MG63 (cell line): ENCODE data around the gene BAG1. TPM values are rescaled to one million over a fixed set of nuclear protein-coding genes. Genes with fewer than 3 reads are reported as not detected.
A peak's percentile ranks its signal among the peaks of the same experiment; 100 is the strongest.

Source experiments
- DNase-seq: peaks from one replicate; pipeline ENCODE4 v3.0.0-alpha.2; 2020
- H3K27me3 ChIP-seq: fragments of 250-450 bp; sonication (Bioruptor Pico); 2 replicates; pipeline ENCODE4 v1.5.1; 2020; ENCODE audit warnings: mild to moderate bottlenecking, moderate library complexity
- H3K36me3 ChIP-seq: fragments of 250-450 bp; sonication (Bioruptor Pico); 2 replicates; pipeline ENCODE4 v1.5.1; 2020; ENCODE audit warnings: mild to moderate bottlenecking, moderate library complexity
- H3K4me3 ChIP-seq: fragments of 250-450 bp; sonication (Bioruptor Pico); 2 replicates; pipeline ENCODE4 v1.5.1; 2020; ENCODE audit warnings: mild to moderate bottlenecking, moderate library complexity
- H3K9me3 ChIP-seq: fragments of 250-450 bp; sonication (Bioruptor Pico); 2 replicates; pipeline ENCODE4 v1.5.1; 2020; ENCODE audit warnings: mild to moderate bottlenecking, moderate library complexity
- total RNA-seq: library from RNA; depleted of rRNA; stranded (reverse); fragments of >200 nt; shearing (Covaris generic); gene quantifications from 2 replicates; pipeline ENCODE4 v1.2.3, GENCODE V29; 2014; ENCODE audit warnings: low replicate concordance

Gene BAG1
- total RNA-seq, 1 experiment from 2014 or later = 34.3 TPM

- Histone ChIP-seq H3K4me3 (no peak overlapping the region), H3K36me3 (peaks cover 42% of the 10 kb centered on the region), H3K27me3 (no peaks in the 10 kb centered on the region), H3K9me3 (no peaks in the 10 kb centered on the region)
- DNase-seq = no peak
Measured at GRCh38 chr9:33255471-33255870, 9.0 kb downstream of the BAG1 start.

- DNase-seq = no peak
- H3K4me3 ChIP-seq = no peak overlapping the region
- H3K36me3 ChIP-seq = peaks cover 39% of the 10 kb centered on the region
- no peaks in the 10 kb centered on the region for H3K9me3 ChIP-seq
- H3K27me3 ChIP-seq = no peaks in the 10 kb centered on the region
Measured at GRCh38 chr9:33255014-33255413, 9.5 kb downstream of the BAG1 start.

GRCh38 chr9:33254211-33254610 is 10.3 kb downstream of the BAG1 start:
- Histone ChIP-seq H3K4me3 (no peak overlapping the region), H3K9me3 (no peaks in the 10 kb centered on the region), H3K36me3 (peaks cover 31% of the 10 kb centered on the region)

GRCh38 chr9:33250458-33250995 is 14.0 kb downstream of the BAG1 start:
- peaks cover 9% of the 10 kb centered on the region for H3K36me3 ChIP-seq
- H3K4me3 ChIP-seq = no peak overlapping the region
- DNase-seq = peak; percentile 15
- H3K27me3 ChIP-seq = no peaks in the 10 kb centered on the region
- H3K9me3 ChIP-seq = no peaks in the 10 kb centered on the region

More at GRCh38 chr9:33254211-33254610, 10.3 kb downstream of the BAG1 start:
- DNase-seq = no peak
- no peaks in the 10 kb centered on the region for H3K27me3 ChIP-seq

GRCh38 chr9:33249983-33250382 is 14.5 kb downstream of the BAG1 start:
- Histone ChIP-seq H3K36me3 (peaks cover 9% of the 10 kb centered on the region; the same call in 1 of the 2 replicates), H3K27me3 (no peaks in the 10 kb centered on the region), H3K9me3 (no peaks in the 10 kb centered on the region), H3K4me3 (no peak overlapping the region)
- DNase-seq = no peak

- Histone ChIP-seq H3K4me3 (no peak overlapping the region), H3K27me3 (no peaks in the 10 kb centered on the region), H3K9me3 (no peaks in the 10 kb centered on the region), H3K36me3 (peaks cover 3% of the 10 kb centered on the region; the same call in 1 of the 2 replicates)
- no peak for DNase-seq
Measured at GRCh38 chr9:33249087-33249658, 15.3 kb downstream of the BAG1 start.

GRCh38 chr9:33248606-33249005 is 15.9 kb downstream of the BAG1 start:
- DNase-seq = no peak
- Histone ChIP-seq H3K4me3 (no peak overlapping the region), H3K9me3 (no peaks in the 10 kb centered on the region), H3K27me3 (no peaks in the 10 kb centered on the region), H3K36me3 (peaks cover 3% of the 10 kb centered on the region; the same call in 1 of the 2 replicates)

- no peak for DNase-seq
- H3K9me3 ChIP-seq = no peaks in the 10 kb centered on the region
- H3K36me3 ChIP-seq = peaks cover 3% of the 10 kb centered on the region; the same call in 1 of the 2 replicates
- no peaks in the 10 kb centered on the region for H3K27me3 ChIP-seq
- no peak overlapping the region for H3K4me3 ChIP-seq
Measured at GRCh38 chr9:33246269-33246860, 18.1 kb downstream of the BAG1 start.

GRCh38 chr9:33245341-33245740 is 19.2 kb downstream of the BAG1 start:
- Histone ChIP-seq H3K27me3 (no peaks in the 10 kb centered on the region), H3K4me3 (no peak overlapping the region), H3K9me3 (no peaks in the 10 kb centered on the region), H3K36me3 (peaks cover under 1% of the 10 kb centered on the region; the same call in 1 of the 2 replicates)
- no peak for DNase-seq

- no peak for DNase-seq
- Histone ChIP-seq H3K36me3 (no peaks in the 10 kb centered on the region), H3K27me3 (no peaks in the 10 kb centered on the region), H3K9me3 (no peaks in the 10 kb centered on the region), H3K4me3 (no peak overlapping the region)
Measured at GRCh38 chr9:33244137-33244784, 20.2 kb downstream of the BAG1 start.

- no peak overlapping the region for H3K4me3 ChIP-seq
- no peak for DNase-seq
- H3K36me3 ChIP-seq = no peaks in the 10 kb centered on the region
- H3K27me3 ChIP-seq = no peaks in the 10 kb centered on the region
- no peaks in the 10 kb centered on the region for H3K9me3 ChIP-seq
Measured at GRCh38 chr9:33242609-33243134, 21.8 kb downstream of the BAG1 start.

- DNase-seq = no peak
- H3K9me3 ChIP-seq = no peaks in the 10 kb centered on the region
- H3K4me3 ChIP-seq = no peak overlapping the region
- no peaks in the 10 kb centered on the region for H3K27me3 ChIP-seq
- no peaks in the 10 kb centered on the region for H3K36me3 ChIP-seq
Measured at GRCh38 chr9:33241298-33241697, 23.2 kb downstream of the BAG1 start.

GRCh38 chr9:33239921-33240320 is 24.6 kb downstream of the BAG1 start, which contains the start of gene SPINK4:
Gene SPINK4, plus strand, starts transcription at chr9:33240167. Its CDS starts 42 bp downstream, at chr9:33240209.
- DNase-seq = peak; percentile 13
- H3K27me3 ChIP-seq = no peaks in the 10 kb centered on the region
- no peaks in the 10 kb centered on the region for H3K9me3 ChIP-seq
- no peaks in the 10 kb centered on the region for H3K36me3 ChIP-seq
- H3K4me3 ChIP-seq = no peak within 1 kb of the TSS

- peak; percentile 85 for DNase-seq
- no peak overlapping the region for H3K4me3 ChIP-seq
- H3K27me3 ChIP-seq = no peaks in the 10 kb centered on the region
Measured at GRCh38 chr9:33236571-33236970, 27.9 kb downstream of the BAG1 start.

GRCh38 chr9:33234511-33235467 is 29.7 kb downstream of the BAG1 start:
- Histone ChIP-seq H3K36me3 (no peaks in the 10 kb centered on the region), H3K4me3 (no peak overlapping the region), H3K27me3 (no peaks in the 10 kb centered on the region), H3K9me3 (no peaks in the 10 kb centered on the region)
- no peak for DNase-seq

More at GRCh38 chr9:33236571-33236970, 27.9 kb downstream of the BAG1 start:
- H3K9me3 ChIP-seq = no peaks in the 10 kb centered on the region
- H3K36me3 ChIP-seq = no peaks in the 10 kb centered on the region

GRCh38 chr9:33233626-33234342 is 30.7 kb downstream of the BAG1 start:
- Histone ChIP-seq H3K4me3 (no peak overlapping the region), H3K36me3 (no peaks in the 10 kb centered on the region), H3K9me3 (no peaks in the 10 kb centered on the region), H3K27me3 (no peaks in the 10 kb centered on the region)
- peak; percentile 93 for DNase-seq
